HuH-7 (cell line): ENCODE measurements around the gene C5.

Experiments
- DNase-seq: peaks from one replicate; pipeline ENCODE4 v3.0.0; 2011; ENCODE audit warnings: low spot score

Gene C5

DNA sequence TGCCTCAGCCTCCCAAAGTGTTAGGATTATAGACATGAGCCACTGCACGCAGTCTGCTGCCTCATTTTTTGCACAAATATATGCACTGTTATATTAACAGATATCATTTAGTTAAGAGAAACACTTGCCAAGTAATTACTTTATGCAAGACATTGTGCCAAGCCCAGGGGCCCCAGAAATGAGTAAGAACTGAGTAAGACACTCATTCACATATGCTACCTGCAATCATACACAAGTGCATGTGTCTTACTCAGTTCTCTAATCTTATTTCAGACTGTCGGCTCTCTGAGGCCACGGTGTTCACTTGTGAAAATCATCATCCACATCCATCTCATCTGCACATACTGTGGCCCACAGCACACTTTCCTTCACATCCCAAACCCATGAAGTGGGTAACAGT, 139.4 kb downstream of the C5 start:
- no peak for DNase-seq

GRCh38 chr9:120909904-120910303, 140.2 kb downstream of the C5 start:
- DNase-seq: no peak

GRCh38 chr9:120905315-120906164, 144.5 kb downstream of the C5 start:
- no peak for DNase-seq

DNA sequence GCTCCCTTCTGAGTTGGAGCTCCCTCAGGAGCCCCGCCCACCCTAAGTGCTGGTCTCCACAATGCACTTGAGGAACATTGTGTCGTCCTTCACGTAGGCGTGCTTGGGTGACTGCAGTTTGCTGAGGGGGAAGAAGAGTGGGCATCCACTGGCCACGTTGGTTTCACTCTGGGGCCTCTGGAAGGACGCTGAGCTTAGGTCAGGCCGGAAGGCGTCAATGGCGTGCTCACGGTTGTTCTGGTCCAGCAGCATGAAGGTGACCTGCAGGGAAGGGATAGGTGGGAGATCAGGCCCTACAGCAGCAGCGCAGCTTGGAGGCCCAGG, 145.1 kb downstream of the C5 start:
- DNase-seq: no peak

DNA sequence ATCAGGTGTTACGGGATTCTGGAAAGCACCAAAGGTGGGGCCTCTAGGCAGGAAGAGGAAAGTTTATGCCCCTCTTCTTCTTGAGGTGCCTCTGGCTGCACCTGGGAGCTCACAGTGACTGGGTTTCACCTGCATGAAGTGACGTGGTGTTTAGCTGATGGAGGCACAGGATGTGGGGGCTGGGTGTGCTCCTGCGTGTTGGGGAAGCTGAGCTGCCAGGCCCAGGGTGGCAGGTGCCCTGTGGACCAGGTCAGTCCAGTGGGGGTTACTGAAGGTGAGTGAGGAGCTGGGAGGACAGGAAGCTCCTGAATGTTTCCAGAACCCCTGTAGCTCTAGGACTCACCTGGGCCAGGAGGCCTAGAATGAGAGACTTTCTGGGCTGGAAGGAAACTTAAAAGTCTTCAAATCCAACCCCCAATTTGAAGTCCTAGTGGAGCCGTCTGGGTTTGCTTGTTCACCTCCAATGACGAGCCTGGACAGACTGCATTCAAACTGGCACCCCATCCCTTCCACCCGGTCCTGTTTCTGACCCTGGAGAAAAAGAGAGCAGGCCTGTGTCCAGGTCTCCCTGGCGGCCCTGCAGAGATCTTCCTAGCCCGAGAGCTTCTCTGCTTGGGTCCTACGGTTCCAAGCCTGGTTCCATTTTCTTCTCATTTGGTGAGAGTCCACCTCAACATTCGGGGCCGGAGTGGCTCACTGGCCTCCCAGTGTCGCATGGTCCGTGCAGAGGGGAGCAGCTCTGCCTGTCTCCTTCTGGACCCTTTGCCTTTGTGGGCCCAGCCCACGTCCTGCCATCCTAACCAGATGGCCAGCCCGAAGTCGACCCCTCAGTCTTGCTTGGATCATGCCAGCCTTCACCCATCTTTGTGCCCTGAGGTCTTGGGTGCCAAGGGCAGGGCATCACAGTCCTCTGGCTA, 145.8 kb downstream of the C5 start:
- DNase-seq: no peak

GRCh38 chr9:120902569-120903535, 147.2 kb downstream of the C5 start:
- DNase-seq: no peak
